ENCODE measurements around the gene TMEM11.
A peak's percentile ranks its signal among the peaks of the same experiment; 100 is the strongest.

Gene TMEM11

GRCh38 chr17:21214015-21214776 lies at the start of gene TMEM11:
Gene TMEM11, minus strand, starts transcription at chr17:21214161. Its CDS starts 9 bp downstream, at chr17:21214152.
- no peaks in the 10 kb centered on the region for H3K9me3 ChIP-seq (ENCODE audit: control insufficient read depth, insufficient read depth, low read depth, low read length)
- no peaks in the 10 kb centered on the region for H3K27me3 ChIP-seq (ENCODE audit: control insufficient read depth, insufficient read depth, low read length)
- peaks cover 28% of the 10 kb centered on the region for H3K4me1 ChIP-seq (ENCODE audit: control insufficient read depth, insufficient read depth, low read length)
- H3K4me3 ChIP-seq (ENCODE audit: low read depth, low read length), result peak within 1 kb of the TSS; percentile 98
- H3K9ac ChIP-seq (ENCODE audit: low read length), result peak within 1 kb of the TSS; percentile 98
- H3K36me3 ChIP-seq (ENCODE audit: control insufficient read depth, insufficient read depth, low read length), result peaks cover 27% of the 10 kb centered on the region
- peak within 1 kb of the TSS; percentile 97 for H3K27ac ChIP-seq (ENCODE audit: low read depth, low read length)

GRCh38 chr17:21263376-21263775 lies 49.4 kb upstream of the TMEM11 start:
- Histone ChIP-seq H3K27me3 (ENCODE audit: control insufficient read depth, insufficient read depth, low read length) (no peaks in the 10 kb centered on the region), H3K4me3 (ENCODE audit: low read depth, low read length) (no peak overlapping the region), H3K4me1 (ENCODE audit: control insufficient read depth, insufficient read depth, low read length) (no peaks in the 10 kb centered on the region; the same call in 1 of the 2 replicates), H3K36me3 (ENCODE audit: control insufficient read depth, insufficient read depth, low read length) (no peaks in the 10 kb centered on the region), H3K9ac (ENCODE audit: low read length) (no peak overlapping the region), H3K9me3 (ENCODE audit: control insufficient read depth, insufficient read depth, low read depth, low read length) (no peaks in the 10 kb centered on the region), H3K27ac (ENCODE audit: low read depth, low read length) (no peak overlapping the region)

- Histone ChIP-seq H3K4me1 (ENCODE audit: control insufficient read depth, insufficient read depth, low read length) (peaks cover 5% of the 10 kb centered on the region), H3K4me3 (ENCODE audit: low read depth, low read length) (no peak overlapping the region), H3K9ac (ENCODE audit: low read length) (no peak overlapping the region), H3K27me3 (ENCODE audit: control insufficient read depth, insufficient read depth, low read length) (no peaks in the 10 kb centered on the region), H3K27ac (ENCODE audit: low read depth, low read length) (no peak overlapping the region), H3K9me3 (ENCODE audit: control insufficient read depth, insufficient read depth, low read depth, low read length) (no peaks in the 10 kb centered on the region), H3K36me3 (ENCODE audit: control insufficient read depth, insufficient read depth, low read length) (no peaks in the 10 kb centered on the region)
Measured at GRCh38 chr17:21262259-21262993, 48.5 kb upstream of the TMEM11 start.

GRCh38 chr17:21258593-21258992 lies 44.6 kb upstream of the TMEM11 start:
- Histone ChIP-seq H3K4me1 (ENCODE audit: control insufficient read depth, insufficient read depth, low read length) (peaks cover 25% of the 10 kb centered on the region), H3K27ac (ENCODE audit: low read depth, low read length) (no peak overlapping the region), H3K9ac (ENCODE audit: low read length) (no peak overlapping the region), H3K4me3 (ENCODE audit: low read depth, low read length) (no peak overlapping the region), H3K9me3 (ENCODE audit: control insufficient read depth, insufficient read depth, low read depth, low read length) (no peaks in the 10 kb centered on the region), H3K36me3 (ENCODE audit: control insufficient read depth, insufficient read depth, low read length) (no peaks in the 10 kb centered on the region), H3K27me3 (ENCODE audit: control insufficient read depth, insufficient read depth, low read length) (no peaks in the 10 kb centered on the region)

GRCh38 chr17:21253646-21254441 lies 39.9 kb upstream of the TMEM11 start:
- Histone ChIP-seq H3K27me3 (ENCODE audit: control insufficient read depth, insufficient read depth, low read length) (no peaks in the 10 kb centered on the region), H3K9ac (ENCODE audit: low read length) (peak overlapping the region; percentile 47), H3K27ac (ENCODE audit: low read depth, low read length) (no peak overlapping the region; the same call in 1 of the 2 replicates), H3K4me3 (ENCODE audit: low read depth, low read length) (peak overlapping the region; percentile 58), H3K9me3 (ENCODE audit: control insufficient read depth, insufficient read depth, low read depth, low read length) (no peaks in the 10 kb centered on the region), H3K4me1 (ENCODE audit: control insufficient read depth, insufficient read depth, low read length) (peaks cover 38% of the 10 kb centered on the region), H3K36me3 (ENCODE audit: control insufficient read depth, insufficient read depth, low read length) (no peaks in the 10 kb centered on the region)

- Histone ChIP-seq H3K4me3 (ENCODE audit: low read depth, low read length) (peak within 1 kb of the TSS; percentile 58), H3K27ac (ENCODE audit: low read depth, low read length) (no peak within 1 kb of the TSS; the same call in 1 of the 2 replicates), H3K36me3 (ENCODE audit: control insufficient read depth, insufficient read depth, low read length) (no peaks in the 10 kb centered on the region), H3K9me3 (ENCODE audit: control insufficient read depth, insufficient read depth, low read depth, low read length) (no peaks in the 10 kb centered on the region), H3K9ac (ENCODE audit: low read length) (peak within 1 kb of the TSS; percentile 47), H3K27me3 (ENCODE audit: control insufficient read depth, insufficient read depth, low read length) (no peaks in the 10 kb centered on the region), H3K4me1 (ENCODE audit: control insufficient read depth, insufficient read depth, low read length) (peaks cover 38% of the 10 kb centered on the region)
Measured at GRCh38 chr17:21252796-21253645, 39.1 kb upstream of the TMEM11 start, which contains the start of gene NATD1. Gene NATD1, minus strand, starts transcription at chr17:21253410. Its CDS starts 146 bp downstream, at chr17:21253264.

GRCh38 chr17:21252289-21252795 lies 38.4 kb upstream of the TMEM11 start:
- Histone ChIP-seq H3K9ac (ENCODE audit: low read length) (no peak overlapping the region), H3K4me1 (ENCODE audit: control insufficient read depth, insufficient read depth, low read length) (peaks cover 33% of the 10 kb centered on the region), H3K9me3 (ENCODE audit: control insufficient read depth, insufficient read depth, low read depth, low read length) (no peaks in the 10 kb centered on the region), H3K4me3 (ENCODE audit: low read depth, low read length) (peak overlapping the region; percentile 58), H3K36me3 (ENCODE audit: control insufficient read depth, insufficient read depth, low read length) (0 out of 2 replicates have a peak, but pooled peaks cover 2% of the 10 kb centered on the region), H3K27ac (ENCODE audit: low read depth, low read length) (no peak overlapping the region), H3K27me3 (ENCODE audit: control insufficient read depth, insufficient read depth, low read length) (no peaks in the 10 kb centered on the region)

- no peaks in the 10 kb centered on the region for H3K27me3 ChIP-seq (ENCODE audit: control insufficient read depth, insufficient read depth, low read length)
- no peak overlapping the region for H3K9ac ChIP-seq (ENCODE audit: low read length)
- H3K4me3 ChIP-seq (ENCODE audit: low read depth, low read length), result peak overlapping the region; percentile 58; the same call in 1 of the 2 replicates
- no peak overlapping the region for H3K27ac ChIP-seq (ENCODE audit: low read depth, low read length)
- H3K36me3 ChIP-seq (ENCODE audit: control insufficient read depth, insufficient read depth, low read length), result 0 out of 2 replicates have a peak, but pooled peaks cover 3% of the 10 kb centered on the region
- H3K9me3 ChIP-seq (ENCODE audit: control insufficient read depth, insufficient read depth, low read depth, low read length), result no peaks in the 10 kb centered on the region
- H3K4me1 ChIP-seq (ENCODE audit: control insufficient read depth, insufficient read depth, low read length), result peaks cover 27% of the 10 kb centered on the region
Measured at GRCh38 chr17:21251337-21252010, 37.5 kb upstream of the TMEM11 start.

- no peak overlapping the region for H3K9ac ChIP-seq (ENCODE audit: low read length)
Measured at GRCh38 chr17:21250854-21251253, 36.9 kb upstream of the TMEM11 start.

More at GRCh38 chr17:21250854-21251253, 36.9 kb upstream of the TMEM11 start:
- Histone ChIP-seq H3K4me3 (ENCODE audit: low read depth, low read length) (no peak overlapping the region), H3K4me1 (ENCODE audit: control insufficient read depth, insufficient read depth, low read length) (peaks cover 26% of the 10 kb centered on the region), H3K36me3 (ENCODE audit: control insufficient read depth, insufficient read depth, low read length) (0 out of 2 replicates have a peak, but pooled peaks cover 3% of the 10 kb centered on the region), H3K9me3 (ENCODE audit: control insufficient read depth, insufficient read depth, low read depth, low read length) (no peaks in the 10 kb centered on the region), H3K27ac (ENCODE audit: low read depth, low read length) (no peak overlapping the region), H3K27me3 (ENCODE audit: control insufficient read depth, insufficient read depth, low read length) (no peaks in the 10 kb centered on the region)
